CD4-positive, CD25-positive, alpha-beta regulatory T cell (primary cell): ENCODE data around the gene DNAH7. TPM values are rescaled to one million over a fixed set of nuclear protein-coding genes. Genes with fewer than 3 reads are reported as not detected.

Experiments
- ATAC-seq, 2 donors: fragments of 150-1000 bp; cut with Tn5 transposase; one replicate each; pipeline ENCODE4 v1.10.0; 2021; ENCODE audit warnings: low read depth in 2 of 2, moderate number of reproducible peaks in 2 of 2, moderate library complexity in 1 of 2
- DNase-seq, 3 donors: peaks; one replicate each; pipeline versions ENCODE4 v3.0.0 to v3.0.0-alpha.2; 2012 to 2022; ENCODE audit warnings: mixed read lengths in 1 of 3
- H3K27ac ChIP-seq: one replicate; pipeline ENCODE4 v1.7.0; 2013; ENCODE audit warnings: mild to moderate bottlenecking, low read length; ENCODE audit not compliant: insufficient read depth, poor library complexity, severe bottlenecking
- H3K27me3 ChIP-seq: one replicate; pipeline ENCODE4 v1.7.0; 2013; ENCODE audit warnings: low read length; ENCODE audit not compliant: control insufficient read depth, insufficient read depth
- H3K36me3 ChIP-seq: one replicate; pipeline ENCODE4 v1.7.0; 2013; ENCODE audit warnings: mild to moderate bottlenecking, low read length, moderate library complexity; ENCODE audit not compliant: control insufficient read depth, insufficient read depth
- H3K4me1 ChIP-seq: 2 replicates; pipeline ENCODE4 v1.7.0; 2013; ENCODE audit warnings: mild to moderate bottlenecking, low read length; ENCODE audit not compliant: insufficient read depth, control insufficient read depth, poor library complexity, severe bottlenecking
- H3K4me3 ChIP-seq: one replicate; pipeline ENCODE4 v1.7.0; 2013; ENCODE audit warnings: low read depth, mild to moderate bottlenecking, low read length, moderate library complexity
- H3K9me3 ChIP-seq, 2 experiments: 1 replicate in 1 of 2; 2 replicates in 1 of 2; pipeline ENCODE4 v1.7.0; 2013; ENCODE audit warnings: low read length in 2 of 2, mild to moderate bottlenecking in 1 of 2, moderate library complexity in 1 of 2; ENCODE audit not compliant: control insufficient read depth in 2 of 2
- H3K27ac Mint-ChIP-seq, 3 donors: one replicate each; pipeline ENCODE4 v1.8.0; 2020 to 2022; ENCODE audit warnings: mild to moderate bottlenecking in 3 of 3, mixed read lengths in 3 of 3, moderate library complexity in 2 of 3
- H3K27me3 Mint-ChIP-seq: one replicate; pipeline ENCODE4 v1.8.0; 2022; ENCODE audit warnings: mild to moderate bottlenecking, mixed read lengths
- H3K36me3 Mint-ChIP-seq: one replicate; pipeline ENCODE4 v1.8.0; 2020; ENCODE audit warnings: mixed read lengths
- H3K4me1 Mint-ChIP-seq, 4 donors: one replicate each; pipeline ENCODE4 v1.8.0; 2020 to 2022; ENCODE audit warnings: mixed read lengths in 4 of 4, mild to moderate bottlenecking in 1 of 4
- H3K4me3 Mint-ChIP-seq, 4 donors: one replicate each; pipeline ENCODE4 v1.8.0; 2020 to 2022; ENCODE audit warnings: mild to moderate bottlenecking in 4 of 4, mixed read lengths in 4 of 4, moderate library complexity in 3 of 4
- H3K9me3 Mint-ChIP-seq, 7 donors: one replicate each; pipeline ENCODE4 v1.8.0; 2020 to 2022; ENCODE audit warnings: mixed read lengths in 7 of 7, mild to moderate bottlenecking in 3 of 7, moderate library complexity in 2 of 7
- polyA plus RNA-seq, 4 donors: library from polyadenylated mRNA; unstranded; fragments of 300-500 nt; fragmentation: Illumina TruSeq; gene quantifications; one replicate each; pipeline ENCODE4 v1.2.3, GENCODE V29; 2021
- total RNA-seq: library from RNA; stranded (reverse); gene quantifications from one replicate; pipeline ENCODE4 v1.2.3, GENCODE V29; 2022

Gene DNAH7
- total and polyA plus RNA-seq, 5 donors from 2014 or later = not detected

DNA sequence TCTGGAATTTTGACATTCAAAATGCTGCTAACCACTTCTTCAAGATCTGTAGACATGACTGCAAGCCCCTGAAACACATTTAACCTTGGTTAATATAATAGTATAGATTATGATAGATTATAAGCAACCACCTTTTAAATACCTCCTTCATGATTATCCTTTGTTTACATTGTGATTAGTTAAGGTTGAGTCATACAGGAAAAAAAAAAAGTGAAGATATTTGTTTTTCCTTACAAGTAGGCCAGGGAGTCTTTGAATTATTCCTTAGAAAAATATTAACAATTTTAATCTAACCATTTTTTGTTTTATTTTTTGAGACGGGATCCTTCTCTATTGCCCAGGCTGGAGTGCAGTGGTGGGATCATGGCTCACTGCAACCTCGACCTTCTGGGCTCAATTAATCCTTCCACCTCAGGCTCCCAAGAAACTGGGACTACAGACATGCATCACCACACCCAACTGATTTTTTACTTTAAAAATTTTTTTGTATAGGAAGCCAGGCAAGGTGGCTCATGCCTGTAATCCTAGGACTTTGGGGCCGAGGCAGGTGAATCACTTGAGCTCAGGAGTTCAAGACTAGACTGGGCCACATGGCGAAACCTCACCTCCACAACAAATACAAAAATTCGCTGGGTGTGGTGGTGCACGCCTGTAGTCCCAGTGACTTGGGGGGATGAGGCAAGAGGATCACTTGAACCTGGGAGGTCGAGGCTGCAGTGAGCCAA is 312.3 kb downstream of the DNAH7 start:
- H3K36me3 ChIP-seq = no peaks in the 10 kb centered on the region
- ATAC-seq (no peak), DNase-seq (no peak)
- H3K27ac Mint-ChIP-seq = no peak overlapping the region
- no peaks in the 10 kb centered on the region for H3K27me3 Mint-ChIP-seq
- H3K27ac ChIP-seq = no peak overlapping the region
- no peak overlapping the region for H3K4me3 ChIP-seq
- H3K4me1 Mint-ChIP-seq = no peaks in the 10 kb centered on the region
- H3K36me3 Mint-ChIP-seq = peaks cover 3% of the 10 kb centered on the region
- H3K9me3 Mint-ChIP-seq = peaks cover 0 to 15% (median 6%) of the 10 kb centered on the region in 7 donors
- H3K9me3 ChIP-seq = peaks cover 4 to 8% of the 10 kb centered on the region in 2 experiments
- H3K27me3 ChIP-seq = no peaks in the 10 kb centered on the region
- no peak overlapping the region for H3K4me3 Mint-ChIP-seq
- H3K4me1 ChIP-seq = no peaks in the 10 kb centered on the region

GRCh38 chr2:195741191-195741590 is 327.4 kb downstream of the DNAH7 start:
- no peak for ATAC-seq
- no peak overlapping the region for H3K4me3 ChIP-seq
- peaks cover 0 to 4% (median 0%) of the 10 kb centered on the region in 4 donors for H3K4me1 Mint-ChIP-seq
- no peaks in the 10 kb centered on the region for H3K4me1 ChIP-seq
- H3K9me3 ChIP-seq = no peaks in the 10 kb centered on the region
- H3K27me3 ChIP-seq = no peaks in the 10 kb centered on the region
- no peaks in the 10 kb centered on the region for H3K27me3 Mint-ChIP-seq
- H3K36me3 ChIP-seq = peaks cover 17% of the 10 kb centered on the region
- no peak for DNase-seq
- no peak overlapping the region for H3K4me3 Mint-ChIP-seq
- peaks cover 0 to 5% (median 0%) of the 10 kb centered on the region in 7 donors for H3K9me3 Mint-ChIP-seq
- H3K27ac ChIP-seq = no peak overlapping the region
- peaks cover 47% of the 10 kb centered on the region for H3K36me3 Mint-ChIP-seq
- no peak overlapping the region for H3K27ac Mint-ChIP-seq

DNA sequence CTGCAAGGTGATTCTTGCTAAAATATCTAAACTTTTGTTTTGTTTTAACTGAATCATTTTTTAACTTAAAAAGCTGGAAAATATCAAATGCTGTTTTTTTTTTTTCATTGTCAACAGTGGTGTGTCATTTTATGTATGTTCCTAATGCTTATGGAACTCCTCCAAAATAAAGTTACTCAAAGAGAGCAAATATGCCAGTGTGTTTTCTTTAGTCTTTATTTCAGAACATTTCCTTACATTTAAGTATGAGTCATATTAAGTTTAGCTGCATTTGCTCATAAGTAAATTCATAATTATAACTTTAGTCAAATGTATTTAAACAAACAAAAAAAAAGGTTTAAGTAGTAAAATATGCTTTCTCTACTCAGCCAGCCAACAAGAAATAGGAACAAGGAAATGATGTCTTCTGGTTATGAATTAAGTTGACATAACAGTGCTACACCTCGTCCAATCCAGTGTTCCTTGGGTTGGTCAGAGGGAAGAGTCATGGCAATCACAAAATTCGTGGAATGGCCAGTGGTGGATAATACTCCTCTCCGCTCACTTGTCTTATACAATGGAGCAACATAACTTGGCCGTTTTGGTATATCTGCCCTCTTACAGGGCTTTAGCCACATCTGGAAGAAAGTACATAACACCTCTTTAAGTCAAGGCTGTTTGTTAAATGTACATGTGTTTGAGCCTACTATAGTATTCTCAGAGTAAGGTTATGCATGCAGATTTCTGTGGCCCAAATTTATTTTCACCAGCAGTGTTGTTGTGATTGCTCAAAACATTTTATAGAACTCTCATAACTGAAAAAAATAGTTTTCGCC is 330.9 kb downstream of the DNAH7 start:
- peaks cover 29% of the 10 kb centered on the region for H3K36me3 ChIP-seq
- Mint-ChIP-seq H3K4me3 (no peak overlapping the region), H3K27me3 (no peaks in the 10 kb centered on the region), H3K27ac (no peak overlapping the region), H3K36me3 (peaks cover 59% of the 10 kb centered on the region), H3K4me1 (peaks cover 0 to 7% (median 0%) of the 10 kb centered on the region in 4 donors), H3K9me3 (no peaks in the 10 kb centered on the region)
- ATAC-seq = no peak
- H3K4me3 ChIP-seq = no peak overlapping the region
- no peak for DNase-seq
- H3K27ac ChIP-seq = no peak overlapping the region
- H3K4me1 ChIP-seq = no peaks in the 10 kb centered on the region
- H3K27me3 ChIP-seq = no peaks in the 10 kb centered on the region
- H3K9me3 ChIP-seq = no peaks in the 10 kb centered on the region

DNA sequence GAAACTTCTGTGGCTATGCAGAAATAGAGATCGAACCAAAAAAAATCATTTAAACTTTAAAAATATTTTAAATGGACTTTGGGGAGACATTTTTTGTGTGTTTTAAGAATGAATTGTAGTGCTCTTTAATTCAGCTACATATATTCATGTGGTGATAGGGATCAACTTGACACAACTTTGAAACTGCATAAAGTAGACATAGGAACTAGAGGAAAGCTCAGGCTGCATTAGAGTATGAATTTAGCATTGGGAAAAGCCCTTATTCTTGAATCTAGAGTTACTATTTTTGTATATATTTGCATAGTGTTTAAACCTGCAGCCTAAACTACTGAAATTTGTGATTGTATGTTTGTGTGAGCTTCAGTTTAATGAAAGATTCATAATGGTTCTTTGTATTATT is 333.3 kb downstream of the DNAH7 start:
- H3K9me3 ChIP-seq = no peaks in the 10 kb centered on the region
- no peak overlapping the region for H3K4me3 ChIP-seq
- no peak for ATAC-seq
- Mint-ChIP-seq H3K4me1 (peaks cover 0 to 27% (median 7%) of the 10 kb centered on the region in 4 donors), H3K4me3 (no peak overlapping the region), H3K27me3 (no peaks in the 10 kb centered on the region), H3K9me3 (no peaks in the 10 kb centered on the region), H3K36me3 (peaks cover 67% of the 10 kb centered on the region), H3K27ac (no peak overlapping the region)
- no peak for DNase-seq
- peaks cover 33% of the 10 kb centered on the region for H3K36me3 ChIP-seq
- no peaks in the 10 kb centered on the region for H3K4me1 ChIP-seq
- H3K27me3 ChIP-seq = no peaks in the 10 kb centered on the region
- no peak overlapping the region for H3K27ac ChIP-seq

GRCh38 chr2:195734931-195735330 is 333.7 kb downstream of the DNAH7 start:
- no peak for DNase-seq
- Histone ChIP-seq H3K36me3 (peaks cover 37% of the 10 kb centered on the region), H3K27ac (no peak overlapping the region), H3K9me3 (no peaks in the 10 kb centered on the region), H3K27me3 (no peaks in the 10 kb centered on the region), H3K4me1 (no peaks in the 10 kb centered on the region), H3K4me3 (no peak overlapping the region)
- Mint-ChIP-seq H3K4me3 (no peak overlapping the region), H3K27me3 (no peaks in the 10 kb centered on the region), H3K27ac (no peak overlapping the region), H3K4me1 (peaks cover 0 to 27% (median 7%) of the 10 kb centered on the region in 4 donors), H3K9me3 (no peaks in the 10 kb centered on the region), H3K36me3 (peaks cover 67% of the 10 kb centered on the region)
- ATAC-seq = no peak

- H3K36me3 ChIP-seq = peaks cover 39% of the 10 kb centered on the region
- H3K4me1 Mint-ChIP-seq = peaks cover 0 to 27% (median 8%) of the 10 kb centered on the region in 4 donors
- peaks cover 69% of the 10 kb centered on the region for H3K36me3 Mint-ChIP-seq
- no peak overlapping the region for H3K27ac ChIP-seq
- DNase-seq (no peak), ATAC-seq (no peak)
- H3K9me3 Mint-ChIP-seq = no peaks in the 10 kb centered on the region
- H3K27me3 ChIP-seq = no peaks in the 10 kb centered on the region
- H3K4me3 Mint-ChIP-seq = no peak overlapping the region
- H3K27me3 Mint-ChIP-seq = no peaks in the 10 kb centered on the region
- H3K27ac Mint-ChIP-seq = no peak overlapping the region
- no peaks in the 10 kb centered on the region for H3K9me3 ChIP-seq
- no peaks in the 10 kb centered on the region for H3K4me1 ChIP-seq
- no peak overlapping the region for H3K4me3 ChIP-seq
Measured at GRCh38 chr2:195734395-195734794, 334.2 kb downstream of the DNAH7 start.

GRCh38 chr2:195733831-195734230 is 334.8 kb downstream of the DNAH7 start:
- Histone ChIP-seq H3K4me1 (no peaks in the 10 kb centered on the region), H3K27me3 (no peaks in the 10 kb centered on the region), H3K27ac (no peak overlapping the region), H3K36me3 (peaks cover 44% of the 10 kb centered on the region), H3K4me3 (no peak overlapping the region), H3K9me3 (no peaks in the 10 kb centered on the region)
- H3K27me3 Mint-ChIP-seq = no peaks in the 10 kb centered on the region
- no peak overlapping the region for H3K27ac Mint-ChIP-seq
- H3K4me3 Mint-ChIP-seq = no peak overlapping the region
- peaks cover 69% of the 10 kb centered on the region for H3K36me3 Mint-ChIP-seq
- ATAC-seq (no peak), DNase-seq (no peak)
- no peaks in the 10 kb centered on the region for H3K9me3 Mint-ChIP-seq
- peaks cover 0 to 27% (median 8%) of the 10 kb centered on the region in 4 donors for H3K4me1 Mint-ChIP-seq
